ENCODE data around the gene INTS11. TPM values are rescaled to one million over a fixed set of nuclear protein-coding genes. Genes with fewer than 3 reads are reported as not detected.

Gene INTS11
- total RNA-seq, 1 experiment from 2014 or later = 139 TPM

DNA sequence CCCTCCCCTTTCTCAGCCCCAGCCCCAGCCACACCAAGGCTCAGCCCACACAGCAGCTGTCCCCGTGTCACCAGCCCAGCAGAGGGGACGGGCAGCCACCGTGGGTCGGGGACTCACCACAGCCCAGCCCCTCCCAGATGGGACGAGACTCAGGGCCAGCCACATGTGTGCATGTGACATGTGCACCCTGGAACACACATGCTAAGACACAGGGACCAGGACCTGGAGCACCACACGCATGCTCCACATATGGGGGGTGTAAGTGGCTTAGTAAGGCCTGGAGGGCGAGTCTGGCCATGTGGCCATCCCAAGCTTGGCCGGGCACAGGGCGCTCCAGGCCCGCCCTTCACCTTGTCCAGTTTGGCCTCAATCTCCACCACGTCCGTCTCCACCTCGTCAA lies 20.7 kb downstream of the INTS11 start:
- Histone ChIP-seq H4K20me1 (ENCODE audit: control insufficient read depth, insufficient read depth, insufficient read length) (no peaks in the 10 kb centered on the region), H3K23ac (ENCODE audit: insufficient read length, low read depth, low read length) (no peak overlapping the region), H3K4me1 (ENCODE audit: insufficient read depth, low read length) (peaks cover 5% of the 10 kb centered on the region; the same call in 1 of the 2 replicates), H3K4ac (ENCODE audit: low read depth, low read length) (no peak overlapping the region), H3K56ac (ENCODE audit: insufficient read length, low read depth, low read length) (no peak overlapping the region), H3K27ac (ENCODE audit: insufficient read length, low read depth, low read length) (no peak overlapping the region), H4K91ac (ENCODE audit: insufficient read length, low read depth, low read length) (no peak overlapping the region), H2BK120ac (ENCODE audit: low read depth, low read length, poor library complexity, severe bottlenecking) (no peak overlapping the region), H3K18ac (ENCODE audit: insufficient read length, low read depth, low read length) (no peak overlapping the region), H2AFZ (ENCODE audit: low read length) (no peak overlapping the region), H2AK5ac (ENCODE audit: insufficient read length, low read length) (no peak overlapping the region), H2BK5ac (ENCODE audit: insufficient read length, low read length) (no peak overlapping the region), H3K9ac (ENCODE audit: extremely low read depth, insufficient read length, low read length) (no peak overlapping the region), H3K9me3 (ENCODE audit: control insufficient read depth, low read depth, low read length) (no peaks in the 10 kb centered on the region), H3K23me2 (ENCODE audit: insufficient read length, low read depth, low read length, poor library complexity, severe bottlenecking) (peaks cover 8% of the 10 kb centered on the region), H3T11ph (ENCODE audit: low read length) (no peak overlapping the region), H4K8ac (replicated peaks; ENCODE audit: insufficient read length, low read depth, low read length) (no peak overlapping the region), H3K79me1 (ENCODE audit: insufficient read depth, low read depth, low read length, poor library complexity, severe bottlenecking) (no peaks in the 10 kb centered on the region), H2BK20ac (ENCODE audit: low read depth, low read length, poor library complexity, severe bottlenecking) (no peak overlapping the region), H2BK15ac (ENCODE audit: low read depth, low read length) (no peak overlapping the region), H3K79me2 (ENCODE audit: insufficient read depth, low read length) (no peaks in the 10 kb centered on the region), H4K5ac (ENCODE audit: insufficient read length, low read depth, low read length) (no peak overlapping the region), H3K27me3 (ENCODE audit: insufficient read depth, low read length) (no peaks in the 10 kb centered on the region), H3K14ac (ENCODE audit: insufficient read depth, low read length) (no peak overlapping the region; the same call in 1 of the 2 replicates), H2BK12ac (ENCODE audit: insufficient read length, low read depth, low read length) (no peak overlapping the region), H3K4me2 (ENCODE audit: insufficient read depth, insufficient read length, low read length) (no peak overlapping the region)
- peaks cover 18 to 27% of the 10 kb centered on the region in 2 experiments for H3K4me1 Mint-ChIP-seq
- no peak overlapping the region for H3K4me3 Mint-ChIP-seq
- H3K27ac Mint-ChIP-seq = no peak overlapping the region
- TF ChIP-seq, protein P1, sequence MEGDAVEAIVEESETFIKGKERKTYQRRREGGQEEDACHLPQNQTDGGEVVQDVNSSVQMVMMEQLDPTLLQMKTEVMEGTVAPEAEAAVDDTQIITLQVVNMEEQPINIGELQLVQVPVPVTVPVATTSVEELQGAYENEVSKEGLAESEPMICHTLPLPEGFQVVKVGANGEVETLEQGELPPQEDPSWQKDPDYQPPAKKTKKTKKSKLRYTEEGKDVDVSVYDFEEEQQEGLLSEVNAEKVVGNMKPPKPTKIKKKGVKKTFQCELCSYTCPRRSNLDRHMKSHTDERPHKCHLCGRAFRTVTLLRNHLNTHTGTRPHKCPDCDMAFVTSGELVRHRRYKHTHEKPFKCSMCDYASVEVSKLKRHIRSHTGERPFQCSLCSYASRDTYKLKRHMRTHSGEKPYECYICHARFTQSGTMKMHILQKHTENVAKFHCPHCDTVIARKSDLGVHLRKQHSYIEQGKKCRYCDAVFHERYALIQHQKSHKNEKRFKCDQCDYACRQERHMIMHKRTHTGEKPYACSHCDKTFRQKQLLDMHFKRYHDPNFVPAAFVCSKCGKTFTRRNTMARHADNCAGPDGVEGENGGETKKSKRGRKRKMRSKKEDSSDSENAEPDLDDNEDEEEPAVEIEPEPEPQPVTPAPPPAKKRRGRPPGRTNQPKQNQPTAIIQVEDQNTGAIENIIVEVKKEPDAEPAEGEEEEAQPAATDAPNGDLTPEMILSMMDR (conservative IDR thresholded peaks at IDR 0.05) = no peak
- WGBS (ENCODE audit: extremely low coverage, insufficient read length, low lambda C conversion rate) = no CpG with 5 or more reads among the region's 13 CpGs
- no peak for DNase-seq
- H3K36me3 Mint-ChIP-seq (ENCODE audit: insufficient read depth in 1 of 3, low read depth in 3 of 3) = no peaks in the 10 kb centered on the region; a peak in 1 of 7 replicates
- H3K9me3 Mint-ChIP-seq = no peaks in the 10 kb centered on the region; a peak in 1 of 5 replicates
- H3K27me3 Mint-ChIP-seq (ENCODE audit: low read depth) = peaks cover 3% of the 10 kb centered on the region; the same call in 1 of the 2 replicates
